ENCODE measurements around the gene TLR9. TPM values are rescaled to one million over a fixed set of nuclear protein-coding genes. Genes with fewer than 3 reads are reported as not detected.
A peak's percentile ranks its signal among the peaks of the same experiment; 100 is the strongest.

TLR9 gene
- total and polyA plus RNA-seq, 9 of the 15 experiments (the other 6 are each of a cell fraction or from before 2014, with no cell fraction given): not detected

- no peak for TF ChIP-seq AFF4 (CRISPR knock-in tag; IDR thresholded peaks at IDR 0.05)
- peak; percentile 17; the same call in 1 of the 2 replicates for TF ChIP-seq MAFG (tag; conservative IDR thresholded peaks at IDR 0.05)
- TF ChIP-seq EP300 (IDR thresholded peaks at IDR 0.05; ENCODE audit: low read length): no peak
- no peak for TF ChIP-seq TCFL5 (CRISPR knock-in tag; conservative IDR thresholded peaks at IDR 0.05)
- TF ChIP-seq CSDE1 (IDR thresholded peaks at IDR 0.05): no peak
- TF ChIP-seq SAP30 (IDR thresholded peaks at IDR 0.05; ENCODE audit: borderline replicate concordance, insufficient read depth, low read depth, low read length, poor library complexity, severe bottlenecking): no peak
- no peak for TF ChIP-seq TBP (optimal IDR thresholded peaks at IDR 0.05; ENCODE audit: low read depth, low read length)
- TF ChIP-seq, protein P1, sequence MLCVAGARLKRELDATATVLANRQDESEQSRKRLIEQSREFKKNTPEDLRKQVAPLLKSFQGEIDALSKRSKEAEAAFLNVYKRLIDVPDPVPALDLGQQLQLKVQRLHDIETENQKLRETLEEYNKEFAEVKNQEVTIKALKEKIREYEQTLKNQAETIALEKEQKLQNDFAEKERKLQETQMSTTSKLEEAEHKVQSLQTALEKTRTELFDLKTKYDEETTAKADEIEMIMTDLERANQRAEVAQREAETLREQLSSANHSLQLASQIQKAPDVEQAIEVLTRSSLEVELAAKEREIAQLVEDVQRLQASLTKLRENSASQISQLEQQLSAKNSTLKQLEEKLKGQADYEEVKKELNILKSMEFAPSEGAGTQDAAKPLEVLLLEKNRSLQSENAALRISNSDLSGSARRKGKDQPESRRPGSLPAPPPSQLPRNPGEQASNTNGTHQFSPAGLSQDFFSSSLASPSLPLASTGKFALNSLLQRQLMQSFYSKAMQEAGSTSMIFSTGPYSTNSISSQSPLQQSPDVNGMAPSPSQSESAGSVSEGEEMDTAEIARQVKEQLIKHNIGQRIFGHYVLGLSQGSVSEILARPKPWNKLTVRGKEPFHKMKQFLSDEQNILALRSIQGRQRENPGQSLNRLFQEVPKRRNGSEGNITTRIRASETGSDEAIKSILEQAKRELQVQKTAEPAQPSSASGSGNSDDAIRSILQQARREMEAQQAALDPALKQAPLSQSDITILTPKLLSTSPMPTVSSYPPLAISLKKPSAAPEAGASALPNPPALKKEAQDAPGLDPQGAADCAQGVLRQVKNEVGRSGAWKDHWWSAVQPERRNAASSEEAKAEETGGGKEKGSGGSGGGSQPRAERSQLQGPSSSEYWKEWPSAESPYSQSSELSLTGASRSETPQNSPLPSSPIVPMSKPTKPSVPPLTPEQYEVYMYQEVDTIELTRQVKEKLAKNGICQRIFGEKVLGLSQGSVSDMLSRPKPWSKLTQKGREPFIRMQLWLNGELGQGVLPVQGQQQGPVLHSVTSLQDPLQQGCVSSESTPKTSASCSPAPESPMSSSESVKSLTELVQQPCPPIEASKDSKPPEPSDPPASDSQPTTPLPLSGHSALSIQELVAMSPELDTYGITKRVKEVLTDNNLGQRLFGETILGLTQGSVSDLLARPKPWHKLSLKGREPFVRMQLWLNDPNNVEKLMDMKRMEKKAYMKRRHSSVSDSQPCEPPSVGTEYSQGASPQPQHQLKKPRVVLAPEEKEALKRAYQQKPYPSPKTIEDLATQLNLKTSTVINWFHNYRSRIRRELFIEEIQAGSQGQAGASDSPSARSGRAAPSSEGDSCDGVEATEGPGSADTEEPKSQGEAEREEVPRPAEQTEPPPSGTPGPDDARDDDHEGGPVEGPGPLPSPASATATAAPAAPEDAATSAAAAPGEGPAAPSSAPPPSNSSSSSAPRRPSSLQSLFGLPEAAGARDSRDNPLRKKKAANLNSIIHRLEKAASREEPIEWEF (CRISPR knock-in tag; IDR thresholded peaks at IDR 0.05): no peak
- TF ChIP-seq, protein P2, sequence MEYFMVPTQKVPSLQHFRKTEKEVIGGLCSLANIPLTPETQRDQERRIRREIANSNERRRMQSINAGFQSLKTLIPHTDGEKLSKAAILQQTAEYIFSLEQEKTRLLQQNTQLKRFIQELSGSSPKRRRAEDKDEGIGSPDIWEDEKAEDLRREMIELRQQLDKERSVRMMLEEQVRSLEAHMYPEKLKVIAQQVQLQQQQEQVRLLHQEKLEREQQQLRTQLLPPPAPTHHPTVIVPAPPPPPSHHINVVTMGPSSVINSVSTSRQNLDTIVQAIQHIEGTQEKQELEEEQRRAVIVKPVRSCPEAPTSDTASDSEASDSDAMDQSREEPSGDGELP (CRISPR knock-in tag; IDR thresholded peaks at IDR 0.05; ENCODE audit: borderline replicate concordance): peak; percentile 35; the same call in 1 of the 2 replicates
- peak; percentile 77 for TF ChIP-seq SPI1 (IDR thresholded peaks at IDR 0.05; ENCODE audit: borderline replicate concordance, low read depth, low read length)
- peak; percentile 32; the same call in 1 of the 2 replicates for TF ChIP-seq BHLHE40 (IDR thresholded peaks at IDR 0.05; ENCODE audit: low read length)
- TF ChIP-seq STAG1 (CRISPR knock-in tag; IDR thresholded peaks at IDR 0.05; ENCODE audit: borderline replicate concordance): no peak
- TF ChIP-seq ZNF24 (IDR thresholded peaks at IDR 0.05): no peak
- peak; percentile 36; the same call in 1 of the 2 replicates for TF ChIP-seq ARID1B (IDR thresholded peaks at IDR 0.05)
- TF ChIP-seq CXXC5 (CRISPR knock-in tag; IDR thresholded peaks at IDR 0.05): peak; percentile 8; the same call in 1 of the 2 replicates
- TF ChIP-seq, protein P3, sequence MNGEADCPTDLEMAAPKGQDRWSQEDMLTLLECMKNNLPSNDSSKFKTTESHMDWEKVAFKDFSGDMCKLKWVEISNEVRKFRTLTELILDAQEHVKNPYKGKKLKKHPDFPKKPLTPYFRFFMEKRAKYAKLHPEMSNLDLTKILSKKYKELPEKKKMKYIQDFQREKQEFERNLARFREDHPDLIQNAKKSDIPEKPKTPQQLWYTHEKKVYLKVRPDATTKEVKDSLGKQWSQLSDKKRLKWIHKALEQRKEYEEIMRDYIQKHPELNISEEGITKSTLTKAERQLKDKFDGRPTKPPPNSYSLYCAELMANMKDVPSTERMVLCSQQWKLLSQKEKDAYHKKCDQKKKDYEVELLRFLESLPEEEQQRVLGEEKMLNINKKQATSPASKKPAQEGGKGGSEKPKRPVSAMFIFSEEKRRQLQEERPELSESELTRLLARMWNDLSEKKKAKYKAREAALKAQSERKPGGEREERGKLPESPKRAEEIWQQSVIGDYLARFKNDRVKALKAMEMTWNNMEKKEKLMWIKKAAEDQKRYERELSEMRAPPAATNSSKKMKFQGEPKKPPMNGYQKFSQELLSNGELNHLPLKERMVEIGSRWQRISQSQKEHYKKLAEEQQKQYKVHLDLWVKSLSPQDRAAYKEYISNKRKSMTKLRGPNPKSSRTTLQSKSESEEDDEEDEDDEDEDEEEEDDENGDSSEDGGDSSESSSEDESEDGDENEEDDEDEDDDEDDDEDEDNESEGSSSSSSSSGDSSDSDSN (IDR thresholded peaks at IDR 0.05; ENCODE audit: borderline replicate concordance in 1 of 2, low read depth in 2 of 2, low read length in 2 of 2): peak in 1 of 2 experiments; percentile 84; a peak in 1 of 4 replicates
Measured at GRCh38 chr3:52237657-52238172, 12.3 kb upstream of the TLR9 start (continued).

Data from K562 (cell line).